Glomerular endothelial cell (primary cell): Measurements from ENCODE around the gene TMSB15B. TPM values are rescaled to one million over a fixed set of nuclear protein-coding genes. Genes with fewer than 3 reads are reported as not detected.

Experiments
- total RNA-seq: library from RNA; depleted of rRNA; stranded (reverse); fragments of >200 nt; gene quantifications from 2 replicates; pipeline ENCODE4 v1.2.3, GENCODE V29; 2015

Gene TMSB15B
- total RNA-seq, 1 donor from 2014 or later: 10.2 TPM

Other genes with a start within 250 kb of the TMSB15B start
- not detected in 2 replicates for gene PLP1, start 185.8 kb upstream of the TMSB15B start, total RNA-seq
- gene RAB9B, start 130.4 kb upstream of the TMSB15B start, total RNA-seq: 0.63 and 1.5 TPM in 2 replicates
- gene H2BW1, start 51.1 kb downstream of the TMSB15B start, total RNA-seq: not detected in 2 replicates
- gene H2BW2, start 77.3 kb downstream of the TMSB15B start, total RNA-seq: not detected in 2 replicates
- gene TMSB15C, start 113.6 kb downstream of the TMSB15B start, total RNA-seq: 3.5 and 13.8 TPM in 2 replicates
- gene ZCCHC18, start 149.9 kb downstream of the TMSB15B start, total RNA-seq: 1.1 and 6.1 TPM in 2 replicates
- gene SLC25A53, start 194.4 kb downstream of the TMSB15B start, total RNA-seq: 6.0 and 7.3 TPM in 2 replicates
- gene FAM199X, start 203.8 kb downstream of the TMSB15B start, total RNA-seq: 16.5 and 19.4 TPM in 2 replicates